ACC112 (cell line): ENCODE results near the gene PCDHGB3.
A peak's percentile ranks its signal among the peaks of the same experiment; 100 is the strongest.
"Not testable (repeated sequence)": the region's sequence is repeated elsewhere in the genome, so short reads cannot be mapped to it uniquely, and the experiment has no call there.

ENCODE experiments used
- H2AFZ ChIP-seq: fragments of 200-600 bp; sonication (generic); one replicate; pipeline ENCODE4 v1.6.0; 2017; ENCODE audit warnings: antibody characterized with exemption, low read length; ENCODE audit not compliant: unreplicated experiment
- H3K27ac ChIP-seq: fragments of 200-600 bp; sonication (generic); 2 replicates; pipeline ENCODE4 v1.5.1; 2014; ENCODE audit warnings: low read depth, mild to moderate bottlenecking, antibody characterized with exemption, low read length, moderate library complexity
- H3K27me3 ChIP-seq: fragments of 200-600 bp; sonication (generic); 2 replicates; pipeline ENCODE4 v1.6.1; 2014; ENCODE audit warnings: mild to moderate bottlenecking, antibody characterized with exemption, low read length, moderate library complexity, mixed read lengths; ENCODE audit not compliant: insufficient read depth
- H3K36me3 ChIP-seq: fragments of 200-600 bp; sonication (generic); 2 replicates; pipeline ENCODE4 v1.6.1; 2016; ENCODE audit warnings: mild to moderate bottlenecking, antibody characterized with exemption, low read length, moderate library complexity, mixed read lengths; ENCODE audit not compliant: insufficient read depth
- H3K4me1 ChIP-seq: fragments of 200-600 bp; sonication (generic); one replicate; pipeline ENCODE4 v1.6.1; 2016; ENCODE audit warnings: low read length, mixed read lengths; ENCODE audit not compliant: insufficient read depth, unreplicated experiment, control insufficient read depth
- H3K4me3 ChIP-seq: fragments of 200-600 bp; sonication (generic); 2 replicates; pipeline ENCODE4 v1.5.1; 2014; ENCODE audit warnings: mild to moderate bottlenecking, low read depth, low read length
- H3K79me2 ChIP-seq: fragments of 200-600 bp; sonication (generic); one replicate; pipeline ENCODE4 v1.6.0; 2016; ENCODE audit warnings: low read length; ENCODE audit not compliant: control insufficient read depth, unreplicated experiment, insufficient read depth

PCDHGB3 gene

DNA sequence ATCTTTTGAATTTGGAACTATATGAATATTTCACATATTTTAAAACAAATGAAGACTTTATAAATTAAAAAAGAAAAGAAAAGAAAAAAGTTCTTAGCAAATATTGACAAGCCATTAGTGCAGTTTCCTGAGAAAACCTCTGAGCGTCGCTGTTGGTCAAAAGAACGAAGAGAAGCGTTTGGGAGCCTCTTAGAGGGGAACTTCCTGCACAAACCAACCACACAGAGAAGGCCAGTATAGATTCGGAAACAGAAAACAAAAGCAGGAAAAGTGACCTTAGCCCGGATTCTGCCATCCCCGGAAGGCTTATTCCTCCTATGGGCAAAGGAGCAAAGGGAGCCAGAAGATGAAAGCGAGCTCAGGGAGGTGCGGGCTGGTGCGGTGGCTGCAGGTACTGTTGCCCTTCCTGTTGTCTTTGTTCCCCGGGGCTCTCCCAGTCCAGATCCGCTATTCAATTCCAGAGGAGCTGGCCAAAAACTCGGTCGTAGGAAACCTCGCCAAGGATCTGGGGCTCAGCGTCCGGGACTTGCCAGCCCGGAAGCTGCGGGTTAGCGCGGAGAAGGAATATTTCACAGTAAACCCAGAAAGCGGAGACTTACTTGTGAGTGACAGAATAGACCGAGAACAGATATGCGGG is 10.1 kb upstream of the PCDHGB3 start, which contains the start of gene PCDHGB2:
TSS of gene PCDHGB2 (plus strand) at position 205 of the 637 bp plus-strand sequence. CDS start at position 347, 142 bp downstream.
- Histone ChIP-seq H3K4me1 (no peaks in the 10 kb centered on the region), H3K79me2 (no peaks in the 10 kb centered on the region), H3K4me3 (no peak within 1 kb of the TSS), H3K27ac (no peak within 1 kb of the TSS), H2AFZ (no peak within 1 kb of the TSS), H3K27me3 (peaks cover 91% of the 10 kb centered on the region), H3K36me3 (no peaks in the 10 kb centered on the region)

DNA sequence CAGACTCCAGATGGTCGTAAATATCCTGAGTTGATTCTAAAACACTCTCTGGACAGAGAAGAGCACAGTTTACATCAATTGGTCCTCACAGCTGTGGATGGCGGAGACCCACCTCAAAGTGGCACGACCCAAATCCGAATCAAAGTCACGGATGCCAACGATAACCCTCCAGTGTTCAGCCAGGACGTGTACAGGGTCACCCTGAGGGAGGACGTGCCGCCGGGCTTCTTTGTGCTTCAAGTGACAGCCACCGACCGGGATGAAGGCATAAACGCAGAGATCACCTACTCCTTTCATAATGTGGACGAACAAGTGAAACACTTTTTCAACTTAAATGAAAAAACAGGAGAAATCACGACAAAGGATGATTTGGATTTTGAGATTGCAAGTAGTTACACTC is 9.4 kb upstream of the PCDHGB3 start:
- no peaks in the 10 kb centered on the region for H3K36me3 ChIP-seq
- no peaks in the 10 kb centered on the region for H3K4me1 ChIP-seq
- no peak overlapping the region for H3K4me3 ChIP-seq
- no peaks in the 10 kb centered on the region for H3K79me2 ChIP-seq
- H2AFZ ChIP-seq: no peak overlapping the region
- H3K27me3 ChIP-seq: peaks cover 91% of the 10 kb centered on the region
- no peak overlapping the region for H3K27ac ChIP-seq

DNA sequence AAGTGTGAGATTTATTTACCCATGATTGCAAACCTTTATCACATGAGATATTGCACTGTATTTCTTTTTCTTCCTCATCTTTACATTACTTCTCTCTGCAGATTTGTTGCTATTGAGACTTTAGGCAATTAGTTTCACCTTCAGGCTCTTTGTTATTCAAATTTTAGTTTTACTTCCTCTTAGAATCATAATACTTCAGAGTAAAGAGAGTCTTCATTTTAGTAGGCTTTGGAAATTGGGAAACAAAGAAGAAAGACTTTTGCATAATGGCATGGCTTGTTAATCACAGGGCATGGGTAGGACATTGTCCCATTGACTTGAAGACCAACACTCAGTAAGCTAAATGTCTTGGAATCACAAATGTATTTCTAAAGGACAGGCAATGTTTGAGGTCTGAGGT is 7.3 kb upstream of the PCDHGB3 start:
- no peaks in the 10 kb centered on the region for H3K4me1 ChIP-seq
- H3K27me3 ChIP-seq: peaks cover 88% of the 10 kb centered on the region
- H2AFZ ChIP-seq: no peak overlapping the region
- H3K36me3 ChIP-seq: no peaks in the 10 kb centered on the region
- H3K27ac ChIP-seq: no peak overlapping the region
- no peaks in the 10 kb centered on the region for H3K79me2 ChIP-seq
- no peak overlapping the region for H3K4me3 ChIP-seq

DNA sequence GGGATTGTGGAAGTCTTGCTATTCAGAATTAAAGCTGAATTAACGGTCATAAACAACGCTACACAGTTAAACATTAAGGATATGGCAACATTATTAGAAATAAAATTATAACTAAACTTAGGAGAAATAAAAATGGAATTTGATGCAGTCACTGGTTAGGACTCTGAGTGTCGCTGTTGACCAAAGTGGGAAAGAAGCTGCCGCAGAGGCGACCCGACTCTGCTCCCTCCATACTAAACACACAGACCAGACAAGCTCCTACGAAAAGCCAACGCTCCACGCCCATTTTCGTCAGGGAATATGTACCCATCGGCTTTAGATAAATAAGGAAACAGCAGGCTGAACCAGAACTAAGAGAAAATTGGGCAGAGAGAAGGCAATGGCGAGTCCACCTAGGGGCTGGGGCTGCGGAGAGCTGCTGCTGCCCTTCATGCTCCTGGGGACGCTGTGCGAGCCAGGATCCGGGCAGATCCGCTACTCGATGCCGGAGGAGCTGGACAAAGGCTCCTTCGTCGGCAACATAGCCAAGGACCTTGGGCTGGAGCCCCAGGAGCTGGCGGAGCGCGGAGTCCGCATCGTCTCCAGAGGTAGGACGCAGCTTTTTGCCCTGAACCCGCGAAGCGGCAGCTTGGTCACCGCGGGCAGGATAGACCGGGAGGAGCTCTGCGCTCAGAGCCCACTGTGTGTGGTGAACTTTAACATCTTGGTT is 5.9 kb upstream of the PCDHGB3 start, which contains the start of gene PCDHGA5:
TSS of gene PCDHGA5 (plus strand) at position 211 of the 709 bp plus-strand sequence. CDS start at position 380, 169 bp downstream.
- H3K27me3 ChIP-seq: peaks cover 88% of the 10 kb centered on the region
- H3K36me3 ChIP-seq: no peaks in the 10 kb centered on the region
- no peak within 1 kb of the TSS for H3K27ac ChIP-seq
- peak within 1 kb of the TSS; percentile 48; the same call in 1 of the 2 replicates for H3K4me3 ChIP-seq
- H3K79me2 ChIP-seq: no peaks in the 10 kb centered on the region
- H2AFZ ChIP-seq: no peak within 1 kb of the TSS
- H3K4me1 ChIP-seq: no peaks in the 10 kb centered on the region

DNA sequence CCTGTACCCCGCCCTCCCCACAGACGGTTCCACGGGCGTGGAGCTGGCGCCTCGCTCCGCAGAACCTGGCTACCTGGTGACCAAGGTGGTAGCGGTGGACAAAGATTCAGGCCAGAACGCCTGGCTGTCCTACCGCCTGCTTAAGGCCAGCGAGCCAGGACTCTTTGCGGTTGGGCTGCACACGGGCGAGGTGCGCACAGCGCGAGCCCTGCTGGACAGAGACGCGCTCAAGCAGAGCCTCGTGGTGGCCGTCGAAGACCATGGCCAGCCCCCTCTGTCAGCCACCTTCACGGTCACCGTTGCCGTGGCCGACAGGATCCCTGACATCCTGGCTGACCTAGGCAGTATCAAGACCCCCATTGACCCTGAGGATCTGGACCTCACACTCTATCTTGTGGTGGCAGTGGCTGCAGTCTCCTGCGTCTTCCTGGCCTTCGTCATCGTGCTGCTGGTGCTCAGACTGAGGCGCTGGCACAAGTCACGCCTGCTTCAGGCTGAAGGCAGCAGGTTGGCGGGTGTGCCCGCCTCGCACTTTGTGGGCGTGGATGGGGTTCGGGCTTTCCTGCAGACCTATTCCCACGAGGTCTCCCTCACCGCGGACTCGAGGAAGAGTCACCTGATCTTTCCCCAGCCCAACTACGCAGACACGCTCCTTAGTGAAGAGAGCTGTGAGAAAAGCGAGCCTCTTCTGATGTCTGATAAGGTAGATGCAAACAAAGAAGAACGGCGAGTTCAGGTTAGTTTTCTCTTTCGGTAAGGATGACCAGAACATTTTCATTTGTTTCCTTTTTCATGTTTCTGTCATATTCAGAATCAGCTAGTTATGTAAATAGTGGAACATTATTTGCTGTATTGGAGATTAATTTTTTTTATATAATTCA is 3.8 kb upstream of the PCDHGB3 start:
- Histone ChIP-seq H3K36me3 (no peaks in the 10 kb centered on the region), H3K4me1 (no peaks in the 10 kb centered on the region), H3K27me3 (peaks cover 88% of the 10 kb centered on the region), H2AFZ (no peak overlapping the region), H3K4me3 (no peak overlapping the region), H3K27ac (no peak overlapping the region), H3K79me2 (no peaks in the 10 kb centered on the region)

DNA sequence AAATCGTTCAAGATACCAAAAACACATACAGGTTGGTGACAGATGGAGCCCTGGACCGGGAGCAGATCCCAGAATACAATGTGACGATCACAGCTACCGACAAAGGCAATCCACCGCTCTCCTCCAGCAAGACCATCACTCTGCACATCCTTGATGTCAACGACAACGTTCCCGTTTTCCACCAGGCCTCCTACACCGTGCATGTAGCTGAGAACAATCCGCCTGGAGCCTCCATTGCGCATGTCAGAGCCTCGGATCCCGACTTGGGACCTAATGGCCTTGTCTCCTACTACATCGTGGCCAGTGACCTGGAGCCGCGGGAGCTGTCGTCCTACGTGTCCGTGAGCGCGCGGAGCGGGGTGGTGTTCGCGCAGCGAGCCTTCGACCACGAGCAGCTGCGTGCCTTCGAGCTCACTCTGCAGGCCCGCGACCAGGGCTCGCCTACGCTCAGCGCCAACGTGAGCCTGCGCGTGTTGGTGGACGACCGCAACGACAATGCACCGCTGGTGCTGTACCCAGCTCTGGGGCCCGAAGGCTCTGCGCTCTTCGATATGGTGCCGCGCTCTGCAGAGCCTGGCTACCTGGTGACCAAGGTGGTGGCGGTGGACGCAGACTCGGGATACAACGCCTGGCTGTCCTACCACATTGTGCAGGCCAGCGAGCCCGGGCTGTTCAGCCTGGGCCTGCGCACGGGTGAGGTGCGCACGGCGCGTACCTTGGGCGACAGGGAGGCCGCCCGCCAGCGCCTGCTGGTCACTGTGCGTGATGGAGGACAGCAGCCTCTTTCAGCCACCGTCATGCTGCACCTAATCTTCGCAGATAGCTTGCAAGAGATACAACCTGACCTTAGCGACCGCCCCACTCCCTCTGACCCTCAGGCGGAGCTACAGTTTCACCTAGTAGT is 1.8 kb downstream of the PCDHGB3 start:
- Histone ChIP-seq H3K4me3 (no peak overlapping the region), H3K79me2 (no peaks in the 10 kb centered on the region), H3K36me3 (no peaks in the 10 kb centered on the region), H3K4me1 (no peaks in the 10 kb centered on the region), H2AFZ (no peak overlapping the region), H3K27me3 (peaks cover 77% of the 10 kb centered on the region), H3K27ac (no peak overlapping the region)

DNA sequence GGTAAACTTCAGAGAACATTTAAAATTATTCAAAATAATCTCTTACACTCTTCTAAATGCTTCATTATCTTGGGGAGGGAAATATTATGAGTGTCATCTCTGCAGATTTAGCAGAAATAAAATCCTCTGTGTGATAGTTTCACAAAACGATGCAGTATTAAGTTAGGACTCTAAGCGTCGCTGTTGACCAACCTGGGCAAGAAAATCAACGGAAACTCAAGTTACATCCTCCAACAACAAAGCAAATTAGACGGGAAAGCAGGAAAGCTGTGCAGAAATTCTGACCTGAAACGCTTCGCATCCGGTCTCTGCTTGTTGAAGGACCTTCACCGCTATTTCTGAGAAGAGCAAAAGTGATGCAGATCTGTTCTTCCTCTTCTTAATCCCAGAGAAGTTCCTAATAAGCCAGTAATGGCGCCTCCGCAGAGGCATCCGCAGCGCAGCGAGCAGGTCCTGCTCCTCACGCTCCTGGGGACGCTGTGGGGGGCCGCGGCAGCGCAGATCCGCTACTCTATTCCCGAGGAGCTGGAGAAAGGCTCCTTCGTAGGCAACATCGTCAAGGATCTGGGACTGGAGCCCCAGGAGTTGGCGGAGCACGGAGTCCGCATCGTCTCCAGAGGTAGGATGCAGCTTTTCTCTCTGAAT is 3.8 kb downstream of the PCDHGB3 start, which contains the start of gene PCDHGA6:
TSS of gene PCDHGA6 (plus strand) at position 219 of the 645 bp plus-strand sequence. CDS start at position 412, 193 bp downstream.
- Histone ChIP-seq H3K4me1 (no peaks in the 10 kb centered on the region), H3K27me3 (peaks cover 72% of the 10 kb centered on the region), H3K36me3 (no peaks in the 10 kb centered on the region), H2AFZ (no peak within 1 kb of the TSS), H3K79me2 (no peaks in the 10 kb centered on the region), H3K4me3 (peak within 1 kb of the TSS; percentile 67), H3K27ac (no peak within 1 kb of the TSS)

DNA sequence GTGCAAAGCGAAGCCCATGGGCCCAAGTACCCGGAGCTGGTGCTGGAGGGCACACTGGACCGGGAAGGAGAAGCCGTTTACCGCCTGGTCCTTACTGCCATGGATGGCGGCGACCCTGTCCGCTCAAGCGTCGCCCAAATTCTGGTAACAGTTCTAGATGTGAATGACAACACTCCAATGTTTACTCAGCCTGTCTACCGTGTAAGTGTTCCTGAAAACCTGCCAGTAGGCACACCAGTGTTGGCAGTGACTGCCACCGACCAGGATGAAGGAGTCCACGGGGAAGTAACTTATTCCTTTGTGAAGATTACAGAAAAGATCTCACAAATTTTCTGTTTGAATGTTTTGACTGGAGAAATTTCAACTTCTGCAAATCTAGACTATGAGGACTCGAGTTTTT is 4.6 kb downstream of the PCDHGB3 start:
- H2AFZ ChIP-seq: no peak overlapping the region
- no peaks in the 10 kb centered on the region for H3K79me2 ChIP-seq
- no peaks in the 10 kb centered on the region for H3K36me3 ChIP-seq
- peaks cover 74% of the 10 kb centered on the region for H3K27me3 ChIP-seq
- H3K4me3 ChIP-seq: peak overlapping the region; percentile 67; the same call in 1 of the 2 replicates
- no peaks in the 10 kb centered on the region for H3K4me1 ChIP-seq
- H3K27ac ChIP-seq: no peak overlapping the region

DNA sequence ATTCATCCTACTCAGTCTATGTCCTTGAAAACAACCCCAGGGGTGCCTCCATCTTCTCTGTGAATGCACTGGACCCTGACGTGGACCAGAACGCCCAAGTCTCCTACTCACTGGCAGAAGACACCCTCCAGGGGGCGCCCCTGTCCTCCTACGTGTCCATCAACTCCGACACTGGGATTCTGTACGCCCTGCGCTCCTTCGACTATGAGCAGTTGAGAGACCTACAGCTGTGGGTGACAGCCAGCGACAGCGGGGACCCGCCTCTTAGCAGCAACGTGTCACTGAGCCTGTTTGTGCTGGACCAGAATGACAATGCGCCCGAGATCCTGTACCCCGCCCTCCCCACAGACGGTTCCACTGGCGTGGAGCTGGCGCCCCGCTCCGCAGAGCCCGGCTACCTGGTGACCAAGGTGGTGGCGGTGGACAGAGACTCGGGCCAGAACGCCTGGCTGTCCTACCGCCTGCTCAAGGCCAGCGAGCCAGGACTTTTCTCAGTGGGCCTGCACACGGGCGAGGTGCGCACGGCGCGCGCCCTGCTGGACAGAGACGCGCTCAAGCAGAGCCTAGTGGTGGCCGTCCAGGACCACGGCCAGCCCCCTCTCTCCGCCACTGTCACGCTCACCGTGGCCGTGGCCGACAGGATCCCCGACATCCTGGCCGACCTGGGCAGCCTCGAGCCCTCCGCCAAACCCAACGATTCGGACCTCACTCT is 5.6 kb downstream of the PCDHGB3 start:
- not testable (repeated sequence) for H2AFZ ChIP-seq, H3K27ac ChIP-seq, H3K79me2 ChIP-seq, H3K36me3 ChIP-seq, H3K4me1 ChIP-seq, H3K4me3 ChIP-seq
- peaks cover 74% of the 10 kb centered on the region for H3K27me3 ChIP-seq
